ENCODE results near the gene RAB11A. TPM values are rescaled to one million over a fixed set of nuclear protein-coding genes. Genes with fewer than 3 reads are reported as not detected.

The RAB11A gene
- total RNA-seq, 1 donor from 2014 or later: 234 TPM

DNA sequence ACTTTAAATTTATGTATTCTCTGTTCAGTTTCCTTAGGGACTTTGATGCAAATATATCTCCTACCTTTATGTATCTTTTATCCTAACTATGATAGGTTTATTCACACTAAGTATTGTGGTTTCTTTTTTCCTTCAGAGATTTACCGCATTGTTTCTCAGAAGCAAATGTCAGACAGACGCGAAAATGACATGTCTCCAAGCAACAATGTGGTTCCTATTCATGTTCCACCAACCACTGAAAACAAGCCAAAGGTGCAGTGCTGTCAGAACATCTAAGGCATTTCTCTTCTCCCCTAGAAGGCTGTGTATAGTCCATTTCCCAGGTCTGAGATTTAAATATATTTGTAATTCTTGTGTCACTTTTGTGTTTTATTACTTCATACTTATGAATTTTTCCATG is 18.3 kb downstream of the RAB11A start:
- no peaks in the 10 kb centered on the region for H3K27me3 Mint-ChIP-seq
- H3K4me1 Mint-ChIP-seq (ENCODE audit: low read depth): peaks cover 6% of the 10 kb centered on the region
- no peak overlapping the region for H3K4me3 Mint-ChIP-seq (ENCODE audit: low read depth)
- DNase-seq (ENCODE audit: low spot score, unreplicated experiment): no peak
- TF ChIP-seq, protein P1, sequence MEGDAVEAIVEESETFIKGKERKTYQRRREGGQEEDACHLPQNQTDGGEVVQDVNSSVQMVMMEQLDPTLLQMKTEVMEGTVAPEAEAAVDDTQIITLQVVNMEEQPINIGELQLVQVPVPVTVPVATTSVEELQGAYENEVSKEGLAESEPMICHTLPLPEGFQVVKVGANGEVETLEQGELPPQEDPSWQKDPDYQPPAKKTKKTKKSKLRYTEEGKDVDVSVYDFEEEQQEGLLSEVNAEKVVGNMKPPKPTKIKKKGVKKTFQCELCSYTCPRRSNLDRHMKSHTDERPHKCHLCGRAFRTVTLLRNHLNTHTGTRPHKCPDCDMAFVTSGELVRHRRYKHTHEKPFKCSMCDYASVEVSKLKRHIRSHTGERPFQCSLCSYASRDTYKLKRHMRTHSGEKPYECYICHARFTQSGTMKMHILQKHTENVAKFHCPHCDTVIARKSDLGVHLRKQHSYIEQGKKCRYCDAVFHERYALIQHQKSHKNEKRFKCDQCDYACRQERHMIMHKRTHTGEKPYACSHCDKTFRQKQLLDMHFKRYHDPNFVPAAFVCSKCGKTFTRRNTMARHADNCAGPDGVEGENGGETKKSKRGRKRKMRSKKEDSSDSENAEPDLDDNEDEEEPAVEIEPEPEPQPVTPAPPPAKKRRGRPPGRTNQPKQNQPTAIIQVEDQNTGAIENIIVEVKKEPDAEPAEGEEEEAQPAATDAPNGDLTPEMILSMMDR (IDR thresholded peaks at IDR 0.05; ENCODE audit: unreplicated experiment): no peak
- H3K27ac Mint-ChIP-seq: no peak overlapping the region
- peaks cover 29% of the 10 kb centered on the region for H3K36me3 Mint-ChIP-seq (ENCODE audit: insufficient read depth)
- H3K9me3 Mint-ChIP-seq (ENCODE audit: low read depth): no peaks in the 10 kb centered on the region

- Mint-ChIP-seq H3K27ac (no peak overlapping the region), H3K27me3 (no peaks in the 10 kb centered on the region), H3K9me3 (ENCODE audit: low read depth) (no peaks in the 10 kb centered on the region), H3K4me3 (ENCODE audit: low read depth) (no peak overlapping the region), H3K36me3 (ENCODE audit: insufficient read depth) (peaks cover 19% of the 10 kb centered on the region), H3K4me1 (ENCODE audit: low read depth) (peaks cover 6% of the 10 kb centered on the region)
- no peak for DNase-seq (ENCODE audit: low spot score, unreplicated experiment)
- TF ChIP-seq, protein P1 (IDR thresholded peaks at IDR 0.05; ENCODE audit: unreplicated experiment): no peak
Observed at GRCh38 chr15:65888981-65889380, 19.7 kb downstream of the RAB11A start.

DNA sequence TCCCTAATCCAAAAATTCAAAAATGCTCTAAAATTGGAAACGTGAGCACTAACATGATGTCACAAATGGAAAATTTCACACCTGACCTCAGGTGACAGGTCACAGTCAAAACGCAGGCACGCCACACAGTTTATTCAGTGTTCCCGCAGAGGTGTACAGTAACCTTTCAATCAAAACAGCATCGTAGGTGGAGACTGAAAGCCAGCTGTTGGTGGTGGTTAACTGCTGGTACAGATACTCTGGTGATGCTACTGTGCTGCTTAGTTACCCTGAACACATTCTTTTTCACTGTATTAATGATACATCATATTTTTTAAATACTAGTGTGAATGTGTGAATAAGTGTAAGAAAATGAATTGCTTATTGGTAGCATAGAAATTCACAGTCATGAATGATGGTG is 23.8 kb downstream of the RAB11A start:
- Mint-ChIP-seq H3K36me3 (ENCODE audit: insufficient read depth) (peaks cover 5% of the 10 kb centered on the region), H3K27me3 (no peaks in the 10 kb centered on the region), H3K4me1 (ENCODE audit: low read depth) (no peaks in the 10 kb centered on the region), H3K4me3 (ENCODE audit: low read depth) (no peak overlapping the region), H3K9me3 (ENCODE audit: low read depth) (no peaks in the 10 kb centered on the region), H3K27ac (no peak overlapping the region)
- TF ChIP-seq, protein P1 (IDR thresholded peaks at IDR 0.05; ENCODE audit: unreplicated experiment): no peak
- DNase-seq (ENCODE audit: low spot score, unreplicated experiment): no peak

- H3K36me3 Mint-ChIP-seq (ENCODE audit: insufficient read depth): peaks cover 13% of the 10 kb centered on the region
- H3K27me3 Mint-ChIP-seq: no peaks in the 10 kb centered on the region
- no peak overlapping the region for H3K27ac Mint-ChIP-seq
- H3K4me1 Mint-ChIP-seq (ENCODE audit: low read depth): no peaks in the 10 kb centered on the region
- no peak for DNase-seq (ENCODE audit: low spot score, unreplicated experiment)
- H3K9me3 Mint-ChIP-seq (ENCODE audit: low read depth): no peaks in the 10 kb centered on the region
- H3K4me3 Mint-ChIP-seq (ENCODE audit: low read depth): no peak overlapping the region
- TF ChIP-seq, protein P1 (IDR thresholded peaks at IDR 0.05; ENCODE audit: unreplicated experiment): no peak
Observed at GRCh38 chr15:65896236-65896635, 26.9 kb downstream of the RAB11A start.

DNA sequence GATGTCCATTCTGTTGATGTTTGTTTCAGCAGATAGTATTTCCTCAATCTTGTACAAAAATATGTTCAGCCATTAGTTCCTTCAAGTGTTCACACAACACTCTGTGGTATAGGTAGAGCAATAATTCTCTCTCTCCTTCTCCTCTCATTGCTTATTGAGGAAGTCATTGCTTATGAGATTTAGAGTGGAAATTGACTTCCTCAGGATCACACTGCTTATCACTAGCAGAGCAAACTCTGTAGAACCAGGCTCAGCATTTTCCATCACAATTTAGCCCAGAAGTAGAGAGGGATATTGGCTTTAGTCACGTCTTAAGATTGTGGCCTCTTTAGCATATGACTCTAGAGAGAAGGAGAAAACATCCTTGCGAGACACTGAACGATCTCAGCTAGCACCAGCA is 31.2 kb downstream of the RAB11A start:
- H3K27me3 Mint-ChIP-seq: no peaks in the 10 kb centered on the region
- TF ChIP-seq, protein P1 (IDR thresholded peaks at IDR 0.05; ENCODE audit: unreplicated experiment): no peak
- no peak overlapping the region for H3K4me3 Mint-ChIP-seq (ENCODE audit: low read depth)
- H3K4me1 Mint-ChIP-seq (ENCODE audit: low read depth): peaks cover 2% of the 10 kb centered on the region
- no peaks in the 10 kb centered on the region for H3K9me3 Mint-ChIP-seq (ENCODE audit: low read depth)
- H3K27ac Mint-ChIP-seq: no peak overlapping the region
- DNase-seq (ENCODE audit: low spot score, unreplicated experiment): no peak
- H3K36me3 Mint-ChIP-seq (ENCODE audit: insufficient read depth): peaks cover 18% of the 10 kb centered on the region

Measured in progenitor cell of endocrine pancreas (in vitro differentiated cells).